Suprapubic skin (tissue), 4 donors: ENCODE data around the gene ULK4.

Source experiments
- EP300 ChIP-seq: sonication (generic); formaldehyde crosslinking; IDR thresholded peaks from one replicate; pipeline ENCODE4 v1.6.1; 2017; ENCODE audit warnings: antibody characterized with exemption
- POLR2A ChIP-seq, 2 donors: fragments of 450-650 bp; IDR thresholded peaks; one replicate each; pipeline ENCODE4 v1.6.1; 2017; ENCODE audit warnings: antibody characterized with exemption in 2 of 2, mild to moderate bottlenecking in 2 of 2, moderate library complexity in 2 of 2
- POLR2AphosphoS5 ChIP-seq, 3 donors: sonication (generic); formaldehyde crosslinking; IDR thresholded peaks; one replicate each; pipeline ENCODE4 v1.6.1; 2017; ENCODE audit warnings: antibody characterized with exemption in 3 of 3
- TF ChIP-seq, protein P1 (sequence below), 2 donors: fragments of 200-600 bp in 1 of 2; fragments of 450-650 bp in 1 of 2; sonication (generic) in 1 of 2; IDR thresholded peaks; one replicate each; pipeline ENCODE4 v1.5.1; 2016 to 2019; ENCODE audit warnings: antibody characterized with exemption in 2 of 2, mild to moderate bottlenecking in 1 of 2, moderate library complexity in 1 of 2

DNA sequence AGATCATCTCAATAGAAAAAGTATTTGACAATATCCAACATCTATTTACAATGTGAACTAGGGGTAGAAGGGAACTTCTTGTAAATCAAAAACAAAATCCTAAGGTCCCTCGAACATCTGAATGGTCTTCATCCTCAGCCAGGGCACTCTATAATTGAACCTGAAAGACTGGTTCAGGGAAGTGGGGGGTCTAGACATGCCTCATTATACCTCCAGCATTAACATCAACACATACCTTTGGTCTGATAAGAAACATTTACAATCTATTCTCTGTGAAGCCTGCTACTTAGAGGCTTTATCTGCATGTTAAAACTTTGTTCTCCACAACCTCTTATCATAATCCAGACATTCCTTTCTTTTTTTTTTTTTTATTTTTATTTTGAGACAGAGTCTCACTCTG lies 550.8 kb downstream of the ULK4 start:
- TF ChIP-seq POLR2A (IDR thresholded peaks at IDR 0.05) (no peak), POLR2AphosphoS5 (IDR thresholded peaks at IDR 0.05) (no peak), EP300 (no peak)
- TF ChIP-seq, protein P1, sequence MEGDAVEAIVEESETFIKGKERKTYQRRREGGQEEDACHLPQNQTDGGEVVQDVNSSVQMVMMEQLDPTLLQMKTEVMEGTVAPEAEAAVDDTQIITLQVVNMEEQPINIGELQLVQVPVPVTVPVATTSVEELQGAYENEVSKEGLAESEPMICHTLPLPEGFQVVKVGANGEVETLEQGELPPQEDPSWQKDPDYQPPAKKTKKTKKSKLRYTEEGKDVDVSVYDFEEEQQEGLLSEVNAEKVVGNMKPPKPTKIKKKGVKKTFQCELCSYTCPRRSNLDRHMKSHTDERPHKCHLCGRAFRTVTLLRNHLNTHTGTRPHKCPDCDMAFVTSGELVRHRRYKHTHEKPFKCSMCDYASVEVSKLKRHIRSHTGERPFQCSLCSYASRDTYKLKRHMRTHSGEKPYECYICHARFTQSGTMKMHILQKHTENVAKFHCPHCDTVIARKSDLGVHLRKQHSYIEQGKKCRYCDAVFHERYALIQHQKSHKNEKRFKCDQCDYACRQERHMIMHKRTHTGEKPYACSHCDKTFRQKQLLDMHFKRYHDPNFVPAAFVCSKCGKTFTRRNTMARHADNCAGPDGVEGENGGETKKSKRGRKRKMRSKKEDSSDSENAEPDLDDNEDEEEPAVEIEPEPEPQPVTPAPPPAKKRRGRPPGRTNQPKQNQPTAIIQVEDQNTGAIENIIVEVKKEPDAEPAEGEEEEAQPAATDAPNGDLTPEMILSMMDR (IDR thresholded peaks at IDR 0.05), result no peak
